ENCODE data around the gene ZBTB20. TPM values are rescaled to one million over a fixed set of nuclear protein-coding genes. Genes with fewer than 3 reads are reported as not detected.

The ZBTB20 gene
- total RNA-seq, 1 donor from 2014 or later, result 91.2 TPM

- no peak overlapping the region for H3K4me3 Mint-ChIP-seq
- H3K9me3 Mint-ChIP-seq, result no peaks in the 10 kb centered on the region
- H3K4me1 Mint-ChIP-seq, result peaks cover 15% of the 10 kb centered on the region
- H3K27ac Mint-ChIP-seq, result no peak overlapping the region
- ATAC-seq (ENCODE audit: low read depth) (no peak), DNase-seq (no peak)
- intact Hi-C loops (cut with micrococcal nuclease), result no loop called here
- no peaks in the 10 kb centered on the region for H3K27me3 Mint-ChIP-seq
- ChIA-PET POLR2A (no interaction called here), CTCF (no interaction called here)
- peaks cover 14% of the 10 kb centered on the region for H3K36me3 Mint-ChIP-seq (ENCODE audit: low read depth)
- no peak for TF ChIP-seq CTCF (IDR thresholded peaks at IDR 0.05)
Measured at GRCh38 chr3:114803042-114803695, 343.9 kb downstream of the ZBTB20 start.

GRCh38 chr3:114800272-114801031 lies 346.6 kb downstream of the ZBTB20 start:
- Mint-ChIP-seq H3K27ac (no peak overlapping the region), H3K9me3 (no peaks in the 10 kb centered on the region), H3K36me3 (ENCODE audit: low read depth) (peaks cover 22% of the 10 kb centered on the region), H3K4me3 (no peak overlapping the region), H3K27me3 (no peaks in the 10 kb centered on the region), H3K4me1 (peaks cover 15% of the 10 kb centered on the region)
- DNase-seq, result no peak
- intact Hi-C loops (cut with micrococcal nuclease), result no loop called here
- POLR2A ChIA-PET, result interaction anchor here (0.7 to 0.9 kb wide), 2 partner anchors 270 to 396 kb away, joined by 3 read pairs; no protein-coding TSS in a partner anchor
- no peak for TF ChIP-seq CTCF (IDR thresholded peaks at IDR 0.05)
- CTCF ChIA-PET, result interaction anchor here (0.6 kb wide), 1 partner anchor 626 kb away, joined by 3 read pairs; no protein-coding TSS in a partner anchor
- ATAC-seq (ENCODE audit: low read depth), result no peak

- DNase-seq (no peak), ATAC-seq (ENCODE audit: low read depth) (no peak)
- intact Hi-C loops (cut with micrococcal nuclease), result no loop called here
- Mint-ChIP-seq H3K4me3 (no peak overlapping the region), H3K9me3 (no peaks in the 10 kb centered on the region), H3K27me3 (no peaks in the 10 kb centered on the region), H3K36me3 (ENCODE audit: low read depth) (peaks cover 22% of the 10 kb centered on the region), H3K4me1 (peaks cover 15% of the 10 kb centered on the region), H3K27ac (no peak overlapping the region)
- POLR2A ChIA-PET, result no interaction called here
- no peak for TF ChIP-seq CTCF (IDR thresholded peaks at IDR 0.05)
- CTCF ChIA-PET, result interaction anchor here (0.6 kb wide), 1 partner anchor 625 kb away, joined by 3 read pairs; no protein-coding TSS in a partner anchor
Measured at GRCh38 chr3:114799816-114800215, 347.3 kb downstream of the ZBTB20 start.

- H3K4me1 Mint-ChIP-seq, result peaks cover 11% of the 10 kb centered on the region
- no peaks in the 10 kb centered on the region for H3K9me3 Mint-ChIP-seq
- no peak for DNase-seq
- no peak overlapping the region for H3K4me3 Mint-ChIP-seq
- no peak overlapping the region for H3K27ac Mint-ChIP-seq
- H3K36me3 Mint-ChIP-seq (ENCODE audit: low read depth), result peaks cover 22% of the 10 kb centered on the region
- POLR2A ChIA-PET, result no interaction called here
- intact Hi-C loops (cut with micrococcal nuclease), result no loop called here
- H3K27me3 Mint-ChIP-seq, result no peaks in the 10 kb centered on the region
- TF ChIP-seq CTCF (IDR thresholded peaks at IDR 0.05), result no peak
- ATAC-seq (ENCODE audit: low read depth), result no peak
- CTCF ChIA-PET, result no interaction called here
Measured at GRCh38 chr3:114796796-114797195, 350.3 kb downstream of the ZBTB20 start.

GRCh38 chr3:114794894-114795630 lies 352.0 kb downstream of the ZBTB20 start:
- POLR2A ChIA-PET, result no interaction called here
- Mint-ChIP-seq H3K4me3 (no peak overlapping the region), H3K36me3 (ENCODE audit: low read depth) (peaks cover 17% of the 10 kb centered on the region), H3K4me1 (no peaks in the 10 kb centered on the region), H3K9me3 (no peaks in the 10 kb centered on the region), H3K27ac (no peak overlapping the region), H3K27me3 (no peaks in the 10 kb centered on the region)
- CTCF ChIA-PET, result no interaction called here
- intact Hi-C loops (cut with micrococcal nuclease), result no loop called here
- no peak for TF ChIP-seq CTCF (IDR thresholded peaks at IDR 0.05)
- no peak for ATAC-seq (ENCODE audit: low read depth)
- DNase-seq, result no peak
